Sigmoid colon (tissue), 4 donors: ENCODE measurements around the gene GLYATL2.

ENCODE experiments used
- EP300 ChIP-seq, 4 donors: sonication (generic); formaldehyde crosslinking; IDR thresholded peaks; one replicate each; pipeline ENCODE4 v1.6.1; 2017; ENCODE audit warnings: antibody characterized with exemption in 4 of 4
- POLR2A ChIP-seq, 2 donors: fragments of 450-650 bp; IDR thresholded peaks; one replicate each; pipeline ENCODE4 v1.6.1; 2016; ENCODE audit warnings: antibody characterized with exemption in 2 of 2, mild to moderate bottlenecking in 2 of 2, moderate library complexity in 2 of 2
- POLR2AphosphoS5 ChIP-seq, 4 donors: sonication (generic); formaldehyde crosslinking; IDR thresholded peaks; one replicate each; pipeline ENCODE4 v1.6.1; 2017; ENCODE audit warnings: antibody characterized with exemption in 4 of 4
- TF ChIP-seq, protein P1 (sequence below), 4 experiments: fragments of 450-650 bp in 3 of 4; fragments of 200-600 bp in 1 of 4; IDR thresholded peaks; one replicate each; pipeline ENCODE4 v1.5.1; 2016 to 2019; ENCODE audit warnings: antibody characterized with exemption in 4 of 4, mild to moderate bottlenecking in 3 of 4, moderate library complexity in 2 of 4

GRCh38 chr11:58830673-58831301, 13.7 kb downstream of the GLYATL2 start:
- TF ChIP-seq POLR2A (IDR thresholded peaks at IDR 0.05) = no peak
- TF ChIP-seq, protein P1, sequence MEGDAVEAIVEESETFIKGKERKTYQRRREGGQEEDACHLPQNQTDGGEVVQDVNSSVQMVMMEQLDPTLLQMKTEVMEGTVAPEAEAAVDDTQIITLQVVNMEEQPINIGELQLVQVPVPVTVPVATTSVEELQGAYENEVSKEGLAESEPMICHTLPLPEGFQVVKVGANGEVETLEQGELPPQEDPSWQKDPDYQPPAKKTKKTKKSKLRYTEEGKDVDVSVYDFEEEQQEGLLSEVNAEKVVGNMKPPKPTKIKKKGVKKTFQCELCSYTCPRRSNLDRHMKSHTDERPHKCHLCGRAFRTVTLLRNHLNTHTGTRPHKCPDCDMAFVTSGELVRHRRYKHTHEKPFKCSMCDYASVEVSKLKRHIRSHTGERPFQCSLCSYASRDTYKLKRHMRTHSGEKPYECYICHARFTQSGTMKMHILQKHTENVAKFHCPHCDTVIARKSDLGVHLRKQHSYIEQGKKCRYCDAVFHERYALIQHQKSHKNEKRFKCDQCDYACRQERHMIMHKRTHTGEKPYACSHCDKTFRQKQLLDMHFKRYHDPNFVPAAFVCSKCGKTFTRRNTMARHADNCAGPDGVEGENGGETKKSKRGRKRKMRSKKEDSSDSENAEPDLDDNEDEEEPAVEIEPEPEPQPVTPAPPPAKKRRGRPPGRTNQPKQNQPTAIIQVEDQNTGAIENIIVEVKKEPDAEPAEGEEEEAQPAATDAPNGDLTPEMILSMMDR (IDR thresholded peaks at IDR 0.05) = no peak
- no peak for TF ChIP-seq POLR2AphosphoS5 (IDR thresholded peaks at IDR 0.05)
- TF ChIP-seq EP300 (IDR thresholded peaks at IDR 0.05) = no peak
